H1 (cell line): ENCODE results near the gene INPP5B. TPM values are rescaled to one million over a fixed set of nuclear protein-coding genes. Genes with fewer than 3 reads are reported as not detected.

ENCODE experiments used
- CTCF ChIA-PET: fragments of 300-600 bp; sonication (Branson Sonifier 250); formaldehyde crosslinking; loops from one replicate; lab custom pipeline; 2021; ENCODE audit not compliant: partially characterized antibody; lab: Charles Lee
- POLR2A ChIA-PET: fragments of 300-600 bp; sonication (Branson Sonifier 250); formaldehyde crosslinking; loops from one replicate; lab custom pipeline; 2021; ENCODE audit warnings: inconsistent platforms; ENCODE audit not compliant: partially characterized antibody; lab: Charles Lee
- DNase-seq, 2 experiments: peaks; one replicate each; pipeline versions ENCODE4 v3.0.0 to v3.0.0-alpha.2; 2010 to 2022; ENCODE audit warnings: low spot score in 2 of 2, low read depth in 1 of 2, mixed read lengths in 1 of 2
- FAIRE-seq: peaks from 2 replicates; lab custom pipeline; 2011; peaks lifted over from hg19 to GRCh38; lab: Jason Lieb, UNC
- H2AFZ ChIP-seq: 2 replicates; pipeline ENCODE4 v1.8.1; 2012; ENCODE audit warnings: low read length, inconsistent platforms
- H2AK5ac ChIP-seq: 2 replicates; pipeline ENCODE4 v1.6.1; 2013; ENCODE audit warnings: low read depth, low read length
- H2BK120ac ChIP-seq: replicated peaks from 2 replicates; pipeline ENCODE3; 2013; ENCODE audit warnings: low read depth, low read length, inconsistent platforms
- H2BK12ac ChIP-seq: 2 replicates; pipeline ENCODE4 v1.6.1; 2013; ENCODE audit warnings: low read depth, low read length
- H2BK15ac ChIP-seq: 2 replicates; pipeline ENCODE4 v1.6.1; 2013; ENCODE audit warnings: low read length
- H2BK20ac ChIP-seq: 2 replicates; pipeline ENCODE4 v1.6.1; 2013; ENCODE audit warnings: low read length
- H2BK5ac ChIP-seq: 2 replicates; pipeline ENCODE4 v1.6.1; 2013; ENCODE audit warnings: low read depth, low read length
- H3K14ac ChIP-seq: 2 replicates; pipeline ENCODE4 v1.6.1; 2013; ENCODE audit warnings: inconsistent platforms; ENCODE audit not compliant: insufficient read length
- H3K18ac ChIP-seq: 2 replicates; pipeline ENCODE4 v1.6.1; 2013; ENCODE audit warnings: low read length; ENCODE audit errors: extremely low read depth
- H3K23ac ChIP-seq: 2 replicates; pipeline ENCODE4 v1.6.1; 2013; ENCODE audit warnings: inconsistent platforms; ENCODE audit not compliant: insufficient read length
- H3K23me2 ChIP-seq: 2 replicates; pipeline ENCODE4 v1.6.1; 2013; ENCODE audit warnings: low read depth, low read length
- H3K27ac ChIP-seq: 2 replicates; pipeline ENCODE4 v1.6.1; 2011; ENCODE audit warnings: low read depth, low read length, inconsistent platforms
- H3K27me3 ChIP-seq, 4 experiments: replicated peaks in 1 of 4; 1 replicate in 1 of 4; 2 replicates in 3 of 4; pipeline versions ENCODE4 v1.6.1 to v1.8.1; 2011 to 2013; ENCODE audit warnings: low read length in 3 of 4, mild to moderate bottlenecking in 3 of 4, inconsistent platforms in 2 of 4, mixed read lengths in 2 of 4, moderate library complexity in 1 of 4; ENCODE audit not compliant: control insufficient read depth in 3 of 4, insufficient read depth in 3 of 4; ENCODE audit errors: extremely low read depth in 1 of 4
- H3K36me3 ChIP-seq, 4 experiments: 2 replicates each; pipeline versions ENCODE4 v1.6.1 to v1.8.1; 2011 to 2013; ENCODE audit warnings: mild to moderate bottlenecking in 4 of 4, low read length in 3 of 4, moderate library complexity in 2 of 4, control low read depth in 1 of 4, inconsistent platforms in 1 of 4; ENCODE audit not compliant: insufficient read depth in 4 of 4, control insufficient read depth in 2 of 4
- H3K4ac ChIP-seq: replicated peaks from 2 replicates; pipeline ENCODE3; 2013; ENCODE audit warnings: low read length, low read depth, mixed read lengths, inconsistent platforms; ENCODE audit not compliant: insufficient read length
- H3K4me1 ChIP-seq, 4 experiments: replicated peaks in 1 of 4; 1 replicate in 1 of 4; 2 replicates in 3 of 4; pipeline versions ENCODE4 v1.6.1 to v1.8.1; 2011 to 2013; ENCODE audit warnings: low read length in 3 of 4, inconsistent platforms in 2 of 4, mixed read lengths in 1 of 4; ENCODE audit not compliant: insufficient read depth in 4 of 4, control insufficient read depth in 3 of 4
- H3K4me2 ChIP-seq, 2 experiments: 2 replicates each; pipeline versions ENCODE4 v1.6.1 to v1.8.1; 2011 to 2013; ENCODE audit warnings: low read depth in 2 of 2, low read length in 2 of 2, control low read depth in 1 of 2, inconsistent platforms in 1 of 2, mild to moderate bottlenecking in 1 of 2; ENCODE audit not compliant: insufficient read depth in 1 of 2
- H3K4me3 ChIP-seq, 4 experiments: fragments of 200-600, 300-600 bp in 1 of 4; sonication (generic), shearing (Covaris generic), sonication (Bioruptor Twin) in 1 of 4; 2 replicates each; pipeline versions ENCODE4 v1.5.1 to v1.8.1; 2011 to 2016; ENCODE audit warnings: low read length in 4 of 4, low read depth in 3 of 4, control low read depth in 2 of 4, inconsistent platforms in 2 of 4, mild to moderate bottlenecking in 2 of 4, mixed read lengths in 1 of 4, moderate library complexity in 1 of 4; ENCODE audit not compliant: insufficient read depth in 2 of 4; ENCODE audit errors: extremely low read depth in 1 of 4
- H3K56ac ChIP-seq: replicated peaks from 2 replicates; pipeline ENCODE3; 2013; ENCODE audit warnings: low read depth, mild to moderate bottlenecking, mixed read lengths, low read length, inconsistent platforms; ENCODE audit not compliant: insufficient read length
- H3K79me1 ChIP-seq: 2 replicates; pipeline ENCODE4 v1.6.1; 2013; ENCODE audit warnings: low read depth, low read length, control low read depth
- H3K79me2 ChIP-seq, 2 experiments: 2 replicates each; pipeline versions ENCODE4 v1.6.1 to v1.8.1; 2012 to 2013; ENCODE audit warnings: low read length in 2 of 2, mild to moderate bottlenecking in 2 of 2, inconsistent platforms in 1 of 2; ENCODE audit not compliant: insufficient read depth in 2 of 2, control insufficient read depth in 1 of 2
- H3K9ac ChIP-seq, 4 experiments: replicated peaks in 1 of 4; 1 replicate in 1 of 4; 2 replicates in 3 of 4; pipeline versions ENCODE4 v1.6.1 to v1.8.1; 2011 to 2013; ENCODE audit warnings: low read depth in 3 of 4, low read length in 3 of 4, control low read depth in 2 of 4, mild to moderate bottlenecking in 2 of 4, moderate library complexity in 2 of 4, inconsistent platforms in 1 of 4; ENCODE audit errors: extremely low read depth in 1 of 4
- H3K9me3 ChIP-seq, 2 experiments: 2 replicates each; pipeline versions ENCODE4 v1.6.1 to v1.8.1; 2012 to 2013; ENCODE audit warnings: mild to moderate bottlenecking in 2 of 2, moderate library complexity in 2 of 2, control low read depth in 1 of 2, inconsistent platforms in 1 of 2, low read depth in 1 of 2, low read length in 1 of 2, mixed read lengths in 1 of 2; ENCODE audit not compliant: insufficient read depth in 2 of 2
- H4K20me1 ChIP-seq, 2 experiments: replicated peaks in 1 of 2; 2 replicates each; pipeline versions ENCODE3 to v1.8.1; 2011 to 2013; ENCODE audit warnings: inconsistent platforms in 2 of 2, low read length in 2 of 2, mild to moderate bottlenecking in 1 of 2; ENCODE audit not compliant: insufficient read depth in 2 of 2, control insufficient read depth in 1 of 2
- H4K5ac ChIP-seq: 2 replicates; pipeline ENCODE4 v1.6.1; 2013; ENCODE audit warnings: low read length, low read depth, mixed read lengths, inconsistent platforms; ENCODE audit not compliant: insufficient read length
- H4K8ac ChIP-seq: 2 replicates; pipeline ENCODE4 v1.8.0; 2013; ENCODE audit warnings: mild to moderate bottlenecking, moderate library complexity, low read length, inconsistent platforms; ENCODE audit not compliant: insufficient read depth; ENCODE audit errors: extremely low read depth
- H4K91ac ChIP-seq: replicated peaks from 2 replicates; pipeline ENCODE3; 2013; ENCODE audit warnings: low read length, mixed read lengths, inconsistent platforms; ENCODE audit not compliant: insufficient read length
- SRF ChIP-seq: IDR thresholded peaks from 2 replicates; pipeline ENCODE4 v1.6.1; 2011; ENCODE audit warnings: mild to moderate bottlenecking, low read depth, low read length, moderate library complexity
- WGBS, 2 experiments: shearing (Covaris generic) in 1 of 2; methylation state at CpG; one replicate each; pipeline versions ENCODE4 v1.1.6 to v1.1.7; 2013 to 2015; ENCODE audit warnings: low lambda C conversion rate in 2 of 2, mixed read lengths in 2 of 2, inconsistent platforms in 1 of 2, low coverage in 1 of 2, missing lambda C conversion rate in 1 of 2; ENCODE audit not compliant: insufficient replicate concordance in 2 of 2, insufficient coverage in 1 of 2, insufficient read length in 1 of 2; ENCODE audit errors: extremely low coverage in 1 of 2, missing lambda C conversion rate in 1 of 2; 5-methylcytosine and 5-hydroxymethylcytosine counted together
- polyA plus RNA-seq, 7 experiments: library from polyadenylated mRNA; depleted of rRNA in 3 of 7; stranded (reverse) in 5 of 7; unstranded in 2 of 7; fragments of >200 nt in 5 of 7; fragments of 200-250 nt in 2 of 7; gene quantifications; 1 replicate in 5 of 7; 2 replicates in 1 of 7; 4 replicates in 1 of 7; pipeline versions ENCODE4 v1.2.1 to v1.2.3, GENCODE V29; 2011 to 2013; ENCODE audit warnings: missing spikeins in 2 of 7, mixed read lengths in 2 of 7
- total RNA-seq: library from RNA; stranded (reverse); fragmentation: NEBNext Ultra II Directional; extraction: Animal tissue kit (Norgen Biotek cat#: 25700); gene quantifications from 2 replicates; pipeline ENCODE4 v1.2.1, GENCODE V29; 2021

The INPP5B gene
- total and polyA plus RNA-seq, 2 of the 8 experiments (the other 6 are each of a cell fraction or from before 2014, with no cell fraction given), result 14.0 to 23.7 TPM

GRCh38 chr1:37922767-37923550 lies 23.9 kb downstream of the INPP5B start:
- H2BK12ac ChIP-seq, result no peak overlapping the region
- no peak overlapping the region for H3K23ac ChIP-seq
- ChIA-PET POLR2A (interaction anchor here (1.4 to 3.2 kb wide), 2 partner anchors 8 to 17 kb away, joined by 4 to 17 read pairs; no protein-coding TSS in a partner anchor), CTCF (interaction anchor here (0.6 to 4.0 kb wide), 10 partner anchors 8 to 71 kb away, joined by 3 to 19 read pairs (median 4); no protein-coding TSS in a partner anchor)
- no peak overlapping the region for H3K9ac ChIP-seq
- no peak overlapping the region for H3K56ac ChIP-seq
- H3K79me2 ChIP-seq, result peaks cover 0 to 17% of the 10 kb centered on the region in 2 experiments; a peak in 2 of 4 replicates
- no peaks in the 10 kb centered on the region; a peak in 1 of 8 replicates for H3K36me3 ChIP-seq
- no peak for TF ChIP-seq SRF
- no peak overlapping the region for H3K4me3 ChIP-seq
- H2AFZ ChIP-seq, result no peak overlapping the region
- no peak overlapping the region for H2BK20ac ChIP-seq
- peaks cover 3 to 6% of the 10 kb centered on the region in 2 experiments for H4K20me1 ChIP-seq
- H2AK5ac ChIP-seq, result no peak overlapping the region
- no peak overlapping the region for H2BK5ac ChIP-seq
- H3K9me3 ChIP-seq, result no peaks in the 10 kb centered on the region
- H3K79me1 ChIP-seq, result peaks cover 3% of the 10 kb centered on the region
- no peak overlapping the region for H3K4me2 ChIP-seq
- H3K27me3 ChIP-seq, result no peaks in the 10 kb centered on the region
- no peaks in the 10 kb centered on the region for H3K23me2 ChIP-seq
- 87% methylated on average over 4 of the region's 4 CpGs; no CpG with 5 or more reads in 1 of the 2 experiments for WGBS, 2 experiments
- DNase-seq (no peak), FAIRE-seq (no peak)
- H2BK120ac ChIP-seq, result no peak overlapping the region
- no peak overlapping the region for H3K27ac ChIP-seq
- H4K91ac ChIP-seq, result no peak overlapping the region
- no peak overlapping the region for H3K4ac ChIP-seq
- H3K18ac ChIP-seq, result no peak overlapping the region
- no peaks in the 10 kb centered on the region; a peak in 1 of 7 replicates for H3K4me1 ChIP-seq
- no peak overlapping the region for H2BK15ac ChIP-seq
- H4K8ac ChIP-seq, result no peak overlapping the region
- H3K14ac ChIP-seq, result no peak overlapping the region
- H4K5ac ChIP-seq, result no peak overlapping the region
